ENCODE data around the gene CBR3. TPM values are rescaled to one million over a fixed set of nuclear protein-coding genes. Genes with fewer than 3 reads are reported as not detected.

Gene CBR3
- polyA plus RNA-seq, 2 donors, result 55.8 to 77.1 TPM

DNA sequence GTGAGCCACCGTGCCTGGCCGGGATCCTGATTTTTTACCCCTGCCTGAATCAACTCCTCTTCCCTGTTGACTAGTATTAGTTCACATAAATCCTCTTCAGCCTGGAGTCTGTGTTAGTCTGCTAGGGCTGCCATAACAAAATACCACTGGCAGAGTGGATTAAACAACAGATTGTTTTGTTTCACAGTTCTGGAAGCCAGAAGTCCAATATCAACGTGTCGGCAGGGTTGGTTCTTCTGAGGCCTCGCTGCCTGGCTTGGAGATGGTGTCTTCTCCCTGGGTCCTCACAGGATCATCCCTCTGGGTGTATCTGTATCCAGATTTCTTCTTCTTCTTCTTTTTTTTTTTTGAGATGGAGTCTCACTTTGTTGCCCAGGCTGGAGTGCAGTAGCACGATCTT lies 39.9 kb downstream of the CBR3 start:
- Histone ChIP-seq H3K27ac (ENCODE audit: low read depth in 2 of 2, low read length in 1 of 2) (no peak overlapping the region), H3K9me3 (ENCODE audit: control insufficient read depth in 2 of 2, insufficient read depth in 1 of 2, low read depth in 1 of 2, low read length in 1 of 2) (no peaks in the 10 kb centered on the region), H3K36me3 (ENCODE audit: control insufficient read depth in 2 of 2, insufficient read depth in 2 of 2, low read length in 1 of 2) (peaks cover 6 to 9% of the 10 kb centered on the region in 2 donors), H3K4me3 (ENCODE audit: low read depth in 1 of 2, low read length in 2 of 2) (no peak overlapping the region), H3K4me1 (ENCODE audit: control insufficient read depth in 2 of 2, insufficient read depth in 2 of 2, low read length in 1 of 2) (no peaks in the 10 kb centered on the region), H3K27me3 (ENCODE audit: control insufficient read depth in 1 of 2, insufficient read depth in 2 of 2, low read length in 2 of 2) (no peaks in the 10 kb centered on the region)
- WGBS, 2 donors, result 97 to 99% methylated on average over 6 of the region's 6 CpGs

DNA sequence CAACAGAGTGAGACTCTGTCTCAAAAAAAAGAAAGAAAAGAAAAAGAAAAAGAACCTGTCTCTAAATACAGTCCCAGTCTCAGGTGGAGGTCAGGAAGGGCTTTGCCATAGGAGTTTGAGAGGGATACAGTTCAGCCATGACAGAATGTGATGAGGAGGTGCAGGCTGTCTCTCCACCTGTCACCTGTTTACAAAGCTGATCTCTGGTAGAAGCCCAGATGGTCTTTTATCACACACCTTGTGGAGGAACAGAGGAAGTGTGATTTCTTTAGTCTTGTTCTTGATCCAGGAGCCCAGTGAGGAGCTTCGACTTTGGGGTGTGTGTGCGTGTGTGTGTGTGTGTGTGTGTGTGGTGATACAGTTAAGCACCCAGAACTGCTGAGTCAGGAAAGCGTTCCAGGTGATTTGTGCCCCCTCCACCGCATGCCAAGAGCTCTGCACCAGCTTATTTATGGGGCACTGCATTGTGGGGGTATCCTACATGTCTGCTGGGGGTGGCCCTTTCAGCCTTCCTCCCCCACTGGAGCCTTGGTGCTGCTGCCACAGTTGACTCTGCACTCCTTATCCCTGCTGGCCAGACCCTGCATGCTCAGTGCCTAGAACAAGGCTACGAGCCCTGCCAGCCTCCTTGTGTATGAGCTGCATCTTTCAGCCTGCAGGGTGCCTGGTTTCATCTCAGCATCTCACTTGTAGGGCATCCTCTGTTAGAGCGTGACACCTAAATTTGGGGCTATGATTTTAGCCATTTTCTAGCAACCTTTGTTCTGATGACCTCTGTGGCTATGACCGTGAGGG lies 41.1 kb downstream of the CBR3 start:
- Histone ChIP-seq H3K36me3 (ENCODE audit: control insufficient read depth in 2 of 2, insufficient read depth in 2 of 2, low read length in 1 of 2) (peaks cover 6 to 7% of the 10 kb centered on the region in 2 donors), H3K27me3 (ENCODE audit: control insufficient read depth in 1 of 2, insufficient read depth in 2 of 2, low read length in 2 of 2) (no peaks in the 10 kb centered on the region), H3K4me1 (ENCODE audit: control insufficient read depth in 2 of 2, insufficient read depth in 2 of 2, low read length in 1 of 2) (no peaks in the 10 kb centered on the region), H3K4me3 (ENCODE audit: low read depth in 1 of 2, low read length in 2 of 2) (no peak overlapping the region), H3K27ac (ENCODE audit: low read depth in 2 of 2, low read length in 1 of 2) (no peak overlapping the region), H3K9me3 (ENCODE audit: control insufficient read depth in 2 of 2, insufficient read depth in 1 of 2, low read depth in 1 of 2, low read length in 1 of 2) (no peaks in the 10 kb centered on the region)
- WGBS, 2 donors, result 76 to 86% methylated on average over 7 of the region's 7 CpGs

DNA sequence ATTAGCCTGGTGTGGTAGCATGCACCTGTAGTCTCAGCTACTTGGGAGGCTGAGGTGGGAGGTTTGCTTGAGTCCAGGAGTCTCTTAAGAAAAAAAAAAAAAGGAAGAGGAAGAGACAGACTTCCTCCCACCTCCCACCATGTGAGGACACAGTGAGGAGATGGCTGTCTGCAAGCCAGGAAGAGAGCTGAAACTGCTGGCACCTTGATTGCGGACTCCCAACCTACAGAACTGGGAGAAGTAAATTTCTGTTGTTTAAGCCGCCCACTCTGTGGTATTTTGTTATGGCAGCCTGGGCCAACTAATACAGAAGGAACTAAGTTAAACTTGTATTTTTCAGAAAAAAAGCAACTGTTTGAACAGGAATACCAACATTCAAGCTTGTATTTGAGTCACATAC lies 43.5 kb downstream of the CBR3 start:
- Histone ChIP-seq H3K4me1 (ENCODE audit: control insufficient read depth in 2 of 2, insufficient read depth in 2 of 2, low read length in 1 of 2) (peaks cover 0 to 5% of the 10 kb centered on the region in 2 donors), H3K27ac (ENCODE audit: low read depth in 2 of 2, low read length in 1 of 2) (no peak overlapping the region), H3K36me3 (ENCODE audit: control insufficient read depth in 2 of 2, insufficient read depth in 2 of 2, low read length in 1 of 2) (peaks cover 6% of the 10 kb centered on the region in 2 donors), H3K4me3 (ENCODE audit: low read depth in 1 of 2, low read length in 2 of 2) (no peak overlapping the region), H3K9me3 (ENCODE audit: control insufficient read depth in 2 of 2, insufficient read depth in 1 of 2, low read depth in 1 of 2, low read length in 1 of 2) (peaks cover 0 to 2% of the 10 kb centered on the region in 2 donors), H3K27me3 (ENCODE audit: control insufficient read depth in 1 of 2, insufficient read depth in 2 of 2, low read length in 2 of 2) (no peaks in the 10 kb centered on the region)
- 94 to 98% methylated on average over 2 of the region's 2 CpGs for WGBS, 2 donors

DNA sequence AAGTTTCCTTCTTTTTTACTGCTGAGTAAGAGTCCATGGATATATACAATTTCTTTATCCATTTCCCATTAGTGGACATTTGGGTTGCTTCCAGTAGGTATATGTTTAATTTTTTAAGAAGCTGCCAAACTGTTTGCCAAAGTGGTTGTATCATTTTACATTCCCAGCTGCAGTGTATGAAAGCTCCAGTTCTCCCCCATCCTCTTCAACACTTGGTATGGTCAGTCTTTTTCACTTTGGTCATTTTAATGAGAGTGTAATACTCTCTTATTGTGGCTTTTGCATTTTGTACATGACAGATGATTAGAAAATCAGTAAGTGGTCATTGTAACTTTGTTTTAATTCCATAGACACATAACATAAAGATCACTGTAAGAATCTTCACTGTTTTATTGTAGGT lies 44.3 kb downstream of the CBR3 start:
- no peaks in the 10 kb centered on the region for H3K27me3 ChIP-seq (ENCODE audit: control insufficient read depth in 1 of 2, insufficient read depth in 2 of 2, low read length in 2 of 2)
- H3K4me3 ChIP-seq (ENCODE audit: low read depth in 1 of 2, low read length in 2 of 2), result no peak overlapping the region
- no peak overlapping the region for H3K27ac ChIP-seq (ENCODE audit: low read depth in 2 of 2, low read length in 1 of 2)
- H3K4me1 ChIP-seq (ENCODE audit: control insufficient read depth in 2 of 2, insufficient read depth in 2 of 2, low read length in 1 of 2), result peaks cover 0 to 6% of the 10 kb centered on the region in 2 donors
- peaks cover 0 to 2% of the 10 kb centered on the region in 2 donors for H3K9me3 ChIP-seq (ENCODE audit: control insufficient read depth in 2 of 2, insufficient read depth in 1 of 2, low read depth in 1 of 2, low read length in 1 of 2)
- peaks cover 5 to 6% of the 10 kb centered on the region in 2 donors for H3K36me3 ChIP-seq (ENCODE audit: control insufficient read depth in 2 of 2, insufficient read depth in 2 of 2, low read length in 1 of 2)

DNA sequence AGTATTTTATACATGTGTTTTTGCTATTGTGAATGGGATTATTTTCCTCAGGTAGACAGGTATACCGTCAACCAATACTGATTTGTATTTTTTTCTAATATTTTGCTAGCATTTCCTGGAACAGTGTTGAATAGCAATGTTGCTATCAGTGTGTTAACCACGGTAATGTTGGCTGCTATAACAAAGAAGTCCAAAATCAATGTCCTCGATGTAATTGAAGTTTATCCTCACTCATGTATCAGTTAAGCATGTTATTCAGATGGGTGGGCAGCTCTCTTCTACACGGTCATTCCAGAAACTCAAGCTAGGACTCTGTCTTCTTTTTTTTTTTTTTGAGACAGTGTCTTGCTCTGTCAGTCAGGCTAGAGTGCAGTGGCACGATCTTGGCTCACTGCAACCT lies 46.1 kb downstream of the CBR3 start:
- Histone ChIP-seq H3K9me3 (ENCODE audit: control insufficient read depth in 2 of 2, insufficient read depth in 1 of 2, low read depth in 1 of 2, low read length in 1 of 2) (peaks cover 0 to 2% of the 10 kb centered on the region in 2 donors), H3K36me3 (ENCODE audit: control insufficient read depth in 2 of 2, insufficient read depth in 2 of 2, low read length in 1 of 2) (peaks cover 6 to 10% of the 10 kb centered on the region in 2 donors), H3K4me3 (ENCODE audit: low read depth in 1 of 2, low read length in 2 of 2) (no peak overlapping the region), H3K27ac (ENCODE audit: low read depth in 2 of 2, low read length in 1 of 2) (no peak overlapping the region), H3K4me1 (ENCODE audit: control insufficient read depth in 2 of 2, insufficient read depth in 2 of 2, low read length in 1 of 2) (peaks cover 0 to 6% of the 10 kb centered on the region in 2 donors), H3K27me3 (ENCODE audit: control insufficient read depth in 1 of 2, insufficient read depth in 2 of 2, low read length in 2 of 2) (no peaks in the 10 kb centered on the region)
- WGBS, 2 donors, result 90 to 93% methylated on average over 5 of the region's 5 CpGs

DNA sequence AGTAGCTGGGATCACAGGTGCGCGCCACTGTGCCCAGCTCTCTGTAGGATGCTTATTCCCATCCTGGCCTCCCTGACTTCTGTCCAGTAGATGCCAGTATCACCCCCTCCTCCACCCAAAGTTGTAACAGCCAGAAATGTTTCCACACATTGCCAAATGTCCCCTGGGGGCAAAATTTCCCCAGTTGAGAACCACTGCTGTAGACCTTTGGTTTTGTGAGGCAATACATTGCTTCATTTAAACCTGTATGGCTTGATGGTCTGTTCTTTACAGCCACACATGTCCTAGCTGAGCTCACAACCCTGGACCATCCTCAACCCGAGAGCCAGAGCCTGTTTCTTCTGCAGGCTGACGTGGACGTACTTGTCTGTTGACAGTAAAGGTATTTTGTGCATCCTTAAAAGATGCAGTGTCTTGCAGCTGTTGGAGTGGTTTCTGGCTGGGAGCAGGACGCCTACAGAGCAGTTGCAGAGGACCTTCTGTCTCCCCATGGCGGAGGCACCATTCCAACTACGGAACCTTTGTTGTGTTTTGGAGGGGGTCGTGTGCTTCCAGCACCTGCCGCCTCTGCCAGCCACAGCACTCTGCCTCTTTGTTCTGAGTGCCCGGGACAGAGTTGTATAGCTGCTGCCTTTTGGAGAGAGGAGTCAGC lies 48.4 kb downstream of the CBR3 start:
- peaks cover 0 to 10% of the 10 kb centered on the region in 2 donors for H3K36me3 ChIP-seq (ENCODE audit: control insufficient read depth in 2 of 2, insufficient read depth in 2 of 2, low read length in 1 of 2)
- H3K9me3 ChIP-seq (ENCODE audit: control insufficient read depth in 2 of 2, insufficient read depth in 1 of 2, low read depth in 1 of 2, low read length in 1 of 2), result peaks cover 0 to 2% of the 10 kb centered on the region in 2 donors
- H3K27ac ChIP-seq (ENCODE audit: low read depth in 2 of 2, low read length in 1 of 2), result no peak overlapping the region
- peaks cover 0 to 17% of the 10 kb centered on the region in 2 donors for H3K4me1 ChIP-seq (ENCODE audit: control insufficient read depth in 2 of 2, insufficient read depth in 2 of 2, low read length in 1 of 2)
- no peak overlapping the region for H3K4me3 ChIP-seq (ENCODE audit: low read depth in 1 of 2, low read length in 2 of 2)
- 91 to 95% methylated on average over 11 of the region's 11 CpGs for WGBS, 2 donors
- no peaks in the 10 kb centered on the region for H3K27me3 ChIP-seq (ENCODE audit: control insufficient read depth in 1 of 2, insufficient read depth in 2 of 2, low read length in 2 of 2)

DNA sequence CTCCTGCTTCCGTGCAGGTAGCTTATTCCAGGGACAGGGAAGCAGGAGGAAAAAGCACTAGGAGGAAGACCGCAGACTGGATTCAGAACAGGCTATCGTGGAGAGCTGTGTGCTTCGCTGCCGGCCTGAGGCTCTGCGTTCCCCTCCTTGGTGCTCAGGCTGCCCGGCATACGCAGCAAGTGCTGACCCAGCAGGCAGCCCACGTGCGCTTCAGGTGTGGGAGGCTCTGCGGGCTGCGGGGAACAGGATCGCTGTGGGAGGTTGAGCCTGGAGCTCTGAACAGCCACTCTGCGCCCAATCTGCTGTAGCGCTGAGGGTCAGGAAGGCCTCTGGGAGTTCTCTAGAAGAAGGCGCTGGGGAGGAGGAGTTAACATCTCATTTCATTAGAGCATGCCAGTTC lies 49.7 kb downstream of the CBR3 start:
- no peak overlapping the region for H3K4me3 ChIP-seq (ENCODE audit: low read depth in 1 of 2, low read length in 2 of 2)
- no peaks in the 10 kb centered on the region for H3K27me3 ChIP-seq (ENCODE audit: control insufficient read depth in 1 of 2, insufficient read depth in 2 of 2, low read length in 2 of 2)
- H3K4me1 ChIP-seq (ENCODE audit: control insufficient read depth in 2 of 2, insufficient read depth in 2 of 2, low read length in 1 of 2), result peaks cover 0 to 17% of the 10 kb centered on the region in 2 donors
- H3K27ac ChIP-seq (ENCODE audit: low read depth in 2 of 2, low read length in 1 of 2), result no peak overlapping the region
- 90 to 92% methylated on average over 16 of the region's 16 CpGs for WGBS, 2 donors
- H3K9me3 ChIP-seq (ENCODE audit: control insufficient read depth in 2 of 2, insufficient read depth in 1 of 2, low read depth in 1 of 2, low read length in 1 of 2), result peaks cover 0 to 2% of the 10 kb centered on the region in 2 donors
- H3K36me3 ChIP-seq (ENCODE audit: control insufficient read depth in 2 of 2, insufficient read depth in 2 of 2, low read length in 1 of 2), result peaks cover 0 to 10% of the 10 kb centered on the region in 2 donors

DNA sequence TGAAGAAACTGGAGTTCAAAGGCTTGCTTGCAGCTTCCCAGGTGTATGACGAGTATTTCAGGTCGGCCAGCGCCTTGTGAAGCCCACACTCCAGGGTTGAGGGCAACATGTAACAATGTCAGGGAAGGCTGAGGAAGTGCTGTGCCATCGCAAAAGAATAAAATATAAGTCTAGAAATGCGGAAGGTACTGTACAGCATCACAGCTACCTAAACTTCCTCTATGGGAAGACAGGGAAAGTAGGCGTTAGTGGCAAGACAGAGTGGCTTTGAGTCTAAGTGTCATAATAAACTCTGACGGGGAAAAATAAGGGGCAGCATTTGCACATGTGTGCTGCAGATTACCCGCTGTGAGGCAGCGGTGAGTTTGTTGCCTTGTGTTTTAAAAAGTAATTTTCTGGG lies 50.6 kb downstream of the CBR3 start:
- H3K36me3 ChIP-seq (ENCODE audit: control insufficient read depth in 2 of 2, insufficient read depth in 2 of 2, low read length in 1 of 2), result peaks cover 0 to 10% of the 10 kb centered on the region in 2 donors
- no peak overlapping the region for H3K4me3 ChIP-seq (ENCODE audit: low read depth in 1 of 2, low read length in 2 of 2)
- H3K27me3 ChIP-seq (ENCODE audit: control insufficient read depth in 1 of 2, insufficient read depth in 2 of 2, low read length in 2 of 2), result no peaks in the 10 kb centered on the region
- WGBS, 2 donors, result 88 to 93% methylated on average over 9 of the region's 9 CpGs
- H3K4me1 ChIP-seq (ENCODE audit: control insufficient read depth in 2 of 2, insufficient read depth in 2 of 2, low read length in 1 of 2), result peaks cover 0 to 17% of the 10 kb centered on the region in 2 donors
- H3K9me3 ChIP-seq (ENCODE audit: control insufficient read depth in 2 of 2, insufficient read depth in 1 of 2, low read depth in 1 of 2, low read length in 1 of 2), result peaks cover 0 to 2% of the 10 kb centered on the region in 2 donors
- no peak overlapping the region for H3K27ac ChIP-seq (ENCODE audit: low read depth in 2 of 2, low read length in 1 of 2)

DNA sequence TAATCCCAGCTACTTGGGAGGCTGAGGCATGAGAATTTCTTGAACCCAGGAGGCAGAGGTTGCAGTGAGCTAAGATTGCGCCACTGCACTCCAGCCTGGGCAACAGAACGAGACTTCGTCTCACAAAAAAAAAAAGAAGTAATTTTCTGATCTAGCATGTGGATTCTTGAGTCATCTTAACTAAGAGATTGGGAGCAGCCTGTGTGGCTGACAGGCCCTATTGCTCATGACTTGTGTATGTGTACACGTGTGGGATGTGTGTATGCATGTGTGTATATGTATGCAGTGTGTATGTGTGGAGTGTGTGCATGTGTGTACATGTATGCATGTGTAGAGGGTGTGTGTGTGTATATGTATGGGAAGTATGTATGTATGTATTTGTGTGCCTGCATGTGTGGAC lies 51.2 kb downstream of the CBR3 start:
- Histone ChIP-seq H3K36me3 (ENCODE audit: control insufficient read depth in 2 of 2, insufficient read depth in 2 of 2, low read length in 1 of 2) (peaks cover 0 to 10% of the 10 kb centered on the region in 2 donors), H3K4me3 (ENCODE audit: low read depth in 1 of 2, low read length in 2 of 2) (no peak overlapping the region), H3K4me1 (ENCODE audit: control insufficient read depth in 2 of 2, insufficient read depth in 2 of 2, low read length in 1 of 2) (peaks cover 0 to 17% of the 10 kb centered on the region in 2 donors), H3K9me3 (ENCODE audit: control insufficient read depth in 2 of 2, insufficient read depth in 1 of 2, low read depth in 1 of 2, low read length in 1 of 2) (peaks cover 0 to 2% of the 10 kb centered on the region in 2 donors), H3K27me3 (ENCODE audit: control insufficient read depth in 1 of 2, insufficient read depth in 2 of 2, low read length in 2 of 2) (no peaks in the 10 kb centered on the region), H3K27ac (ENCODE audit: low read depth in 2 of 2, low read length in 1 of 2) (no peak overlapping the region)
- 86 to 93% methylated on average over 4 of the region's 4 CpGs for WGBS, 2 donors
